Esophagus muscularis mucosa (tissue), 3 donors: Measurements from ENCODE around the gene ATP13A3.

Experiments used
- EP300 ChIP-seq: sonication (generic); formaldehyde crosslinking; IDR thresholded peaks from one replicate; pipeline ENCODE4 v1.6.1; 2017; ENCODE audit warnings: antibody characterized with exemption
- TF ChIP-seq, protein P1 (sequence below), 3 experiments: fragments of 200-600 bp in 2 of 3; fragments of 450-650 bp in 1 of 3; sonication (generic) in 2 of 3; IDR thresholded peaks; one replicate each; pipeline ENCODE4 v1.5.1; 2017 to 2019; ENCODE audit warnings: antibody characterized with exemption in 3 of 3, mild to moderate bottlenecking in 2 of 3, moderate library complexity in 1 of 3

DNA sequence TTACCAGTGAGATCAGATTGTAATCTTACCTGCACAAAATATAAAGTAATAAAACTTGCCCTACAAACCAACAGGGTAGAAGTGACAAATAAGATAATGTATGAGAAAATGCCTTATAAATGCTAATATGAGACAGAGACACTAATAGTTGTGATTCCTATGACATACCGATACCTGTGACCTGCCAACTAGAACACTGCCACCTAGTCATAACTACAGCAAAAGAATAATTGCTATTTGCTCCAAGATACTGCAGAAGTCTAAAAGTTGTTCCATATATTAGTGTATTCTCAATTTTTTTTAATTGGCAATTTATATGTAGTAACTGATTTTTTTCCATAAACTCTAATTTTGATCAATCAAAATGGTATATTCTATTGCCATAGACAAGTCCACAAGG lies 62.4 kb downstream of the ATP13A3 start:
- TF ChIP-seq, protein P1, sequence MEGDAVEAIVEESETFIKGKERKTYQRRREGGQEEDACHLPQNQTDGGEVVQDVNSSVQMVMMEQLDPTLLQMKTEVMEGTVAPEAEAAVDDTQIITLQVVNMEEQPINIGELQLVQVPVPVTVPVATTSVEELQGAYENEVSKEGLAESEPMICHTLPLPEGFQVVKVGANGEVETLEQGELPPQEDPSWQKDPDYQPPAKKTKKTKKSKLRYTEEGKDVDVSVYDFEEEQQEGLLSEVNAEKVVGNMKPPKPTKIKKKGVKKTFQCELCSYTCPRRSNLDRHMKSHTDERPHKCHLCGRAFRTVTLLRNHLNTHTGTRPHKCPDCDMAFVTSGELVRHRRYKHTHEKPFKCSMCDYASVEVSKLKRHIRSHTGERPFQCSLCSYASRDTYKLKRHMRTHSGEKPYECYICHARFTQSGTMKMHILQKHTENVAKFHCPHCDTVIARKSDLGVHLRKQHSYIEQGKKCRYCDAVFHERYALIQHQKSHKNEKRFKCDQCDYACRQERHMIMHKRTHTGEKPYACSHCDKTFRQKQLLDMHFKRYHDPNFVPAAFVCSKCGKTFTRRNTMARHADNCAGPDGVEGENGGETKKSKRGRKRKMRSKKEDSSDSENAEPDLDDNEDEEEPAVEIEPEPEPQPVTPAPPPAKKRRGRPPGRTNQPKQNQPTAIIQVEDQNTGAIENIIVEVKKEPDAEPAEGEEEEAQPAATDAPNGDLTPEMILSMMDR (IDR thresholded peaks at IDR 0.05) = no peak
- no peak for TF ChIP-seq EP300
